ENCODE results near the gene HOXA2.

HOXA2 gene

GRCh38 chr7:27071622-27072390, 30.7 kb downstream of the HOXA2 start:
- DNase-seq = no peak

- DNase-seq = no peak
These were observed 34.2 kb downstream of the HOXA2 start for GRCh38 chr7:27068259-27068658.

- DNase-seq = no peak
These were observed 36.3 kb downstream of the HOXA2 start for GRCh38 chr7:27066148-27066547.

- no peak for DNase-seq
These were observed 36.8 kb downstream of the HOXA2 start for GRCh38 chr7:27065709-27066108.

GRCh38 chr7:27064661-27065060, 37.8 kb downstream of the HOXA2 start:
- DNase-seq = no peak

GRCh38 chr7:27064159-27064558, 38.3 kb downstream of the HOXA2 start:
- no peak for DNase-seq

- DNase-seq = no peak
These were observed 39.5 kb downstream of the HOXA2 start for GRCh38 chr7:27062946-27063345.

- no peak for DNase-seq
These were observed 49.3 kb downstream of the HOXA2 start for GRCh38 chr7:27053153-27053552.

GRCh38 chr7:27051451-27051850, 51.0 kb downstream of the HOXA2 start:
- DNase-seq = no peak

All from activated CD4-positive, alpha-beta T cell treated with anti-CD3 and anti-CD28 coated beads, Interleukin-10, Interleukin-2, amounts not matched to agents 100 ng/mL and 50 ng/mL, durations not matched to agents 16 hours and 8 hours (primary cell).